ENCODE data around the gene THSD4.
"Not testable (repeated sequence)": the region's sequence is repeated elsewhere in the genome, so short reads cannot be mapped to it uniquely, and the experiment has no call there.

THSD4 gene

DNA sequence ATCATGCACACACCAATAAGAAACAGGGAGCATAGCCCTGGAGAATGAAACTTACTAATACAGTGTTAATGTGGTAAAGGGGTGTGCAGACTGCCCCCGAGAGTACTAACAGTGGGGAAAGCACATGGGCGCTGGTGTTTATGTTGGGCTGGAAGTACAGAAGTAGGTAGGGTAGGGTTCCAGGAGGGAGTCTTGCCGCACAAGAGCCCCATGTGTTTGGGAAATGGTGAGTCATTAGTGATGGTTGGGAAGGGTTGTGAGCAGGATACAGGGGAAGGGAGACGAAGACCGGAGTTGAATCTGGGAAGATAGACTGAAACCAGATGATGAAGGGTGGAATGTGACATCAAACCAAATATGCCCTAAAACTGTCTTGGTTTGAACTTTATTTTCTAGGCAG is 117.1 kb downstream of the THSD4 start:
- DNase-seq = no peak

DNA sequence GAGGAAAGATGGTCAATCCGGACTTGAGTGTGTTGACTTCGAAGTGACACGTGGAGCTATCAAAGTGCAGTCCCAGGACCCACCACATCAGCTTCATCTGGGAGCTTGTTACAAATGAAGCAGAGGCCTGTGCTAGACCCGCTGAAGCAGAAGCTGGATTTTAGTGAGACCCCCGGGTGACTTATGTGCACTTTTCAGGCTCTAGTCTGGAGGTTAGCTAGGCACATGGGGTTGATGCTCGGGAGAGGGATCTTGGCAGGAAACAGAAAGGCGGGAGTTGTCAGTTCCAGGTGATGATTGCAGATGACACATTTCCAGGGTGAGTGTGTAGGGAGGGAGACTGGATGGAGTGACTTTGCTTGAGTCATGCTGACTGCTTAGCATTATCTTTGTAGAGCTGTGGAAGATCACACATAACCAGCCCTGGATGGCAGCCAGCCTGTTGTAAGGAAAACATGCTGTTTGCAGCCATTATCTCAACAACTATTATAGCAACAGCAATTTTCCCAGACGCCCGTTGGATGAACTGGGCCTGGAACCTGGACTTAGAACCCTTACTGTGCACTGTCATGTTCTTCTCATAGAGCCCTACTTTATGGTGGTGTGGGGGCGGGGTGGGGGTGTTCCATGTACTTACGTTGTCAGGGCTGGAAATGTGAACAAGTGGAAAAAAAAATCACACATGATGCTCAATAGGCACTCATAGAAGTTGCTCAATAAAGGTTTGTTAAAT is 122.4 kb downstream of the THSD4 start:
- DNase-seq = no peak

DNA sequence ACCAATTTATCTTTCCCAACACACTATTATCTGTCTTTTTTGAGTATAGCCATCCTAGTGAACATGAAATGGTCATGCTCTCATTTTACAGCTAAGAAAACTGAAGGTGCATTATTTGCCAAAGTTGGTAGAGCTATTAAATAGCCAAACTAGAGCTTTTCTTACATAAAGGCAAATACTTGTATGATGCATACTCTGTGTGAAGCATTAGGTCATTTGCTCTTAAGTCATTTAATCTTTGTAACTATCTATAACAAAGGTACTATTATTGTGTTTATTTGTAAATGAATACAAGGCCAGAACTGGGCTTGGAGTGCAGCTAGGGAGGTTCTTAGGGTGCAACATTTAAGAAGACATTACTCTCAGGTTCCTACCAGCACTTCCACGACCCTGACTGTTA is 123.7 kb downstream of the THSD4 start:
- DNase-seq = no peak

DNA sequence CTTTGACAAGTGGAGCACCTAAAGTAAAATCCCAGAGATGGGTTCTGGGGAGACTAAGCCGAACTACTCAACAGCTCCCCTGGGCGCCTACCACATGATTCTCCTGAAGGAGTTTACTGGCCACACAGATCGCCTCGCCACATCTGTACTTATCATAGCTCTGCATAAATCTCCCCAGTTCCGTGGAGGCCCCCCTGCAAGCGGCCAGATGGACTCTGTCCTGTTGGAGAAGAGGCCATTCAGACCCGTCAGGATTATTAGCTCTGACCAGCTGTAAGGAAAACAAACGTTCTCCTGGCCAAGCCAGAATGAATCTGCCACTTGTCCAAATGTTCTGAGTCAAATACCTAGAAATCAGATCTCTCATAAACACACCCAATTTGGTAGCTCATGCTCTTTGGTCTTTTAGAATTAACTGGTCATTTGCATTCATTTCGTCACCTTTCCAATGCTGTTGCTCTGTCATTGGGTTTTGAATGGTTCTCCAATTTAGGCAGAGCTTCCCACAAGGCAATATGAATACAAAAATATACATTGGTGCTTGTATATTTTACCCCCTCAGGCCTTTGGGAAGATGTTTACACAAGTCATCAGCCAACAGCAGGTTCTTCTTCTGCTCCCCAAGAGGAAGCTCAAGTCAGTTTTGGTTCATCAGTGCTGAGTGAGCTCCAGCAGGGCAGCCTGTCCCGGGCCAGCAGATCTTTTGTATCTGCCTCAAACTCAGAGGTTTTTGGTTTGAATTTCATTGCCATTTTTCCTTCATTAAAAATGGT is 124.5 kb downstream of the THSD4 start:
- DNase-seq = no peak

DNA sequence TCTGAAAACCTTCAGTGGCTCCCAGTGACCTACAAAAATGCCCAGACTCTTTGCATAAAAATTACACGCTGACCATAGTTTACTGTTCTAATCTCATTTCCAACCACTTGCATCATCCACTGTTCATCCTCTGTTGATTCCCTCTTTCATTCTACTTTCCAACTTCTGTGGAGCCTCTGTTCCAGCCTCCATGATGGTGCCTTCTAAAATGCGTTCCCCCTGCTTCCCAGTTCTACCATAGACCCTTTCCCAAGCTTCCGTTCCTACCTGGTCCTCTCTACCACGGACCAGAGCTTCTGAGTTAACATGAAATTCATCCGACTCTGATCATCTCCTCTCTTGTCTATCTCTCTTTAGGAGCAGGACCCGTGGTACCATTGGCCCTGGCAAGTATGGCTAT is 127.0 kb downstream of the THSD4 start:
- DNase-seq = no peak

DNA sequence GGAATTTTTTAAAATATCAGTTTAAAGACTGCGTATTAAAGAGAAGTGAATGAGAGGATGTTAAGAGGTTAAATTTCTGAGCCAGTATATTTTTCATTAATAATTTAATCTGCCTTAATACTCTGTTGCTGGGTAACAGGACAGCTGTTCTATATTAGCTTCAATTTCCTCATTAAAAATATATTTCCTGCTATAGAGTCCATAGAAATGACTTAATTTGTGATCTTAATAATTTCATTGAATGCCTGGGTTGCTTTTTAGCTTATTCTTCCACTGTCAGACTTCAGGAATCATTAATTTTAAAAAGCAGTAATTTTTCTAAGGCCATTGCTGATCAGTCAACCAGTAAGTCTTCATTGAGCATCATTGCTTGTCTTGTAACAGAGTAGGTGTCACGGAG is 129.0 kb downstream of the THSD4 start:
- no peak for DNase-seq

DNA sequence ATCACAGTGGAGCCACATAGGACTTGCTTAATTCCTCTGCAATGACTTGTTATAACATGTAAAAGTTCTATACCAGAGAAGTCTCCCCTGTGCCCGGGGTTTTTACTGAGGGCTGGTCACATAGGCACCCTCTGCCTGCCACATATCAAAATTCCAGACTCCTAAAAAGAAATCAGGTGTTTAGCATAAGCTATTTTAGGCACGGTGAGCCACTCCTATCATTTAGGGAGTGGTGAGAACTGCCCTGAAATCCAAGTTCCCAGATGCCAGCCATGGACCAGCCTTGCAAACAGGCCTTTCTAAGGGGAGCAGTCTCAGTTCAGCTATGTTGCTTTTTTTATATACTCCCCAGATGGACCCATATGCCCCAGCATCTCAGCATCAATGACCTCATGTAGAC is 130.3 kb downstream of the THSD4 start:
- DNase-seq = no peak

DNA sequence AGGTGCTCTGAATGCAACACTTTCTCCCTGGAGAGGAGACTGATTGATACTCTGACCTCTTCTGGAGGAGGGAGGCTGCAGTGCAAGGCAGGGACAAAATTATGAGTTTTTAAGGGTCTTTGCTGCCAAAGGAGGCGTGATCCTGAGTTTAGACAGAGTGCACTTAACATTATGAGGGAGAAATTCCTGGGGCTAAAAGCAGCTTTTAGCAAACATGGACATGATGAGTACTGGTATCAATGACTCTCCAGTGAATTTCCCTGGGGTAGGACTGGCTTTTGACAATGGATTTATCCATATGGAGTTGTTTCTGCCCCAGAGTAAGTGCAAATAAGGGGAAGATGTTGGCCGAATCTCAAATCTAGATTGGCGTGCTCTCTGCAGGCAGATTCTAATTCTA is 133.1 kb downstream of the THSD4 start:
- peak in 1 of 2 experiments; percentile 2 for DNase-seq

DNA sequence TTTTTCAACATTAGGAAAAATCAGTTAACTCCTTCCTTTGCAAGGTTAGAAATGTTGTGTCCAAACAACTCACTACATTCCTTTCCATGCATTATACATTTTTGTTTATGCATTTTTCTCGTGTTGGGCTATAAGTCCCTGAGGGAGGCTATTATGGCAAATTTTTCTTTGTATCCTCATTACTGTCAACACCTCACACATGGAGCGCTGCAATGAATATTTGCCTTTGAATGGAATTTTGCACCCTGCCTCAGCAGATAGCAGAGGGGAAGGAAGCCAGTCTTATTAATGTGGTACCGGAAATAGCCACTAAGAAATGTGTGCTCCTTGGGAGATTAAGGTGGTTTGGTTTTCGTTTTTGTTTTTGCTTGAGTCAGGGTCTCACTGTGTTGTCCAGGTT is 134.7 kb downstream of the THSD4 start:
- no peak for DNase-seq

DNA sequence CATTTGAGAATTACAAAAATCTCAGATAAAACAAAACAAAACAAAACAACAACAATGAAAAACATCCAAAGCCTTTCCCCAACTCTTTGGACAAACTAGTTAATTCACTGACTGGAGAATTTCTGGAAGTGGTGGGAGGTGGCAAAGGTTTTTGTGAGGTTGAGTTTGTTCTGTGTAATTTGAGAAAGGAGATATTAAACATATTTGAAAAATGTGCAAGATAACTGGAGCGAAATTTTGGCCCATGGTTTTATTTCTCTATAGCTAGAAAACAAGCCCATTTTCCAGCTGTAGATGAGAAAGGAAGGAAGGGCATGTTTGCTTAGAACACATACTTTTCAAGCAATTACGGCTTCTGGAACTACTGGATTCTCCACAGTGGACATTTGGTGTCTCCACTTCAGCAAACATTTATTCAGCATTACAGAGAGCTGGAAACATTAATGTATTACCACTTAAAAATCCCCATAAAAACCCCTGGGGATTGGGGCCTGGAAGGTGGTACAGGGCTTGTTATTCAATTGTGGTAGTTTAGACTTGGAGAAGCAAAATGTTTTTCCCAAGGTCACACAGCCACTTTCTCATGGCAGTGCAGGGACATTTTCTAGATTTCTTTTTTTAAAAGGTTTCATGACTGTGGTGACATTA is 135.8 kb downstream of the THSD4 start:
- DNase-seq = no peak

DNA sequence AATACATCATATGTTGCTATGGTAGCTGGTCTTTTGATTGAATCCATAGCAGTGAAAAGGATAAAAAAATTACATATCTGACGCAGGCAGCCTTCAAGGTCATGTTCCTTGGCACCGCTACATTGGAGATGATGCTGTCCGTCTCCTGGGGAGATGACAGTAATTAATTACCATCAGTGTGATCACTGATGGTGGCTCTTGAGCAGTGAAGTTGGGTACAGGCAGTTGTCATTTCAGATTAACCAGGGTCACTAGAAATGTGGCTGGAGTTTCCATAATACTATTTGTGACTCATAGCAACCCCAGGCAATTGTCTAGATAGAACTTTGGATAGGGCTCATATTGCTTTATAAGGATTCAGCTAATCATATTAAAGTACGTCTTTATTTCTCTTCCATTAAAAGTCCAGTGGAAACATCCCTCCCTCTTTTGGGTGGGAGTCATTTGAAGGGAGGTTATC is 136.3 kb downstream of the THSD4 start:
- no peak for DNase-seq

DNA sequence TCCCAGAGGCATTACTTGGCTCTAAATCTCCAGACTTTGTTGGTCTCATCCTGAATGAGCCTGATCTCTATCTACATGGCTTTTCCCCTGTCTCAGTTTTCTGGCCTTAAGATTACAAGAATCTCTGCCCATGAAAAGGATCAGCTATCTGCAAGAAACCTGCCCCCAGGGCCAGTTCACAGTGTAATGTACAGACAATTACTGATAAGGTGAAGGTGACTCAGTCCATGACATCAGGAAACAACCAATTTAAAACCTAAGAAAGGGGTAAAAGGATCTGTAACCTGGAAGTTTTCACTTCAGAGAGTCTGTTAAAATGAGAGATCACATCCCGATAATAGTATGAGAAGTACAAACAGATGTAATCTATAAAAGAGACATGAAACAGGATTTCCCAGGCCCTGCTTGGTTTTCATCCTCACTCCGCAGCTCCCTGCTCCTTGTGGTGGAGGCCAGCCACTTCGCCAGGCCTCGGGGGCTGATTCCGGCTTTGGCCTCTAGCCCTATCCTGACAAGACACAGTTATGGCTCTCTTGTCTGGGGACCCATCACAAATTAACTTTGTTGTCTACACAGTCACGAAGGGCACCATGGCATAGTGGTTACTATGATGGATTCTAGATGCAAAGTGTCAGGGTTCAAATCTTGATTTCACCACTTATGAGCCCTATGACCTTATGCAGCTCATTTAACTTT is 136.9 kb downstream of the THSD4 start:
- no peak for DNase-seq

DNA sequence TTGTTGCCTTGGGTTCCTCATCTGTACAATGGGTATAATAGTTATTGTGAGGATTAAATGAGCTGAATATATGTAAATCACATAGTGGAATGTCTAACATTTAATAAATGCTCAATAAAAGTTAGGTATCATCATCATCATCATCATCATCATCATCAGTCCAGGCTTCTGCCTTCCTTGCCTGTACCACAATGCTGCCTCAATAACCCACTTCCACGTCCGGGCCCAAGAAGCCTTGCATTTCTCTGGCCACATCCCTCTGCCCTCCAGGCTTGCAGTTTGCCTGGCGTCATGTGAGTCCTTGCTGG is 137.4 kb downstream of the THSD4 start:
- no peak for DNase-seq

DNA sequence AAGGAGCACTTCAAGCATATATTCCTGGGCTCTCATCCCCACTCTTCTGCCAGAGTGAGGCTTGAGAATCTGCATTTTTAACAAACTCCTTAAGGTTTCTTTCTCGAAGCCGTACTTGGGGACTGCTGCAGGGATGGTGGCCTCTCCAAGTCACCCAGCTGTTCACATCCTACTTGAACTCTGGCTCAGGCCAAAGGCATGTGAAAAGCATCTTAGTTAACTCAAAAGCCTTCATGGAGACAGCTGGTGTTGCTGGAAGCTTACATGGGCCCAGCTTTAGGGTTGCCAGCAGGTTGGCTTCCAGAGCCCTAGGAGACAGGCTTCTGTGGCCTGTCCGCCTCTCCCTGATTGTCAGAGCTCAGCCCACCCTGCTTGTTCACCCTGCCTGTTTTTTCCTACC is 139.2 kb downstream of the THSD4 start:
- DNase-seq = no peak

DNA sequence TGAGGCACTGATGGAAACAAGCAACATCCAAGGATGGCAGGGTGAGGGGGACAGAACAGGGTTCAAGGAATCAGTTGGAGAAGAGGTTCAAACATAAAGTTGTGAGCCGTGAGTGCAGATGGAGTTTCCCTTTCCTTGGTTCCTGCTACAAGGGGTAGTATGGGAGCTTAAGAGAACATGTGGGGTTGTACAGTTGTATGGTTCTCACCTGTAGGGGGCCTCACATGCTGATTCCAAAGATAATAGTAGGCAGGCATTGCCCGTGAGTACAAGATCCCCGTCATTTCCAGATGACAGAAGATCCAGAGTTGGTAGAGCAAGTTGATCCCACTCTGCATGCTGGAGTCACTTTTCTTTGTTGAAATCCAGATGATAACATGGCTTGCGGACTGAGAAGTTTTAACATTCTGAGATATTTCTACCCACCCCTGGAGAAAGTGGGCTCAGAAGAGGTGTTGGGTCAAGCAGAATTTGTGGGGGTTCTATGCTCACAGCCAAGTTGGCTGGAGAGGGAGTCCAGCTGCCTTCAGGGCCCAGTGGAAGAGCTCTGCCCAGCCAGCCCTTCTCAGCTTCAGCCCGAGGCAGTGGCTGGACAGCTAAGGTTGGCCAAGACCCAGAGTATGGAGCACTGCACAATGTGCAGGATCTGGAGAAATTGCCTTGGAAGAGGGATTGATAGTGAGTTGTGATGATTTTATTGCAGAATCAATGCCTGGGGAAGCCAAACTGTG is 141.8 kb downstream of the THSD4 start:
- DNase-seq = no peak

DNA sequence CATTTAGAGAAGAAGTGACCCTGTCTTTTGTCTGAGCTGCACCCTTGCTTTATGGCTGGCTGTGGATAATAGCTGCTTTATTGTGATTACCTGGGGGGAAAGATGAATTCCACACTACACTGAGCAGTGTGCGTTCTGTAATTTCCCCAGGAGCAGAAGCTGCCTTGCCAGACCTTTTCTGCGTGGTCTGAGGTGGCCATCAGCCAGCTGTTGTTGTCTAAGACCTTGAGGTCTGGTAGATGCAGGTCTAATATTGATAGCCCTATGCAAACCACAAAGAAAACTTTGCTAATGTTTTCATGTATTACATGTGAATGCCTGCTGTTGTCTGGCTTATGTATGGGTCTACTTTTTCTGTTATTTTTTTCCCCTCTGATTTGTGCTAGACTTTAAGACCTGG is 144.6 kb downstream of the THSD4 start:
- no peak for DNase-seq

DNA sequence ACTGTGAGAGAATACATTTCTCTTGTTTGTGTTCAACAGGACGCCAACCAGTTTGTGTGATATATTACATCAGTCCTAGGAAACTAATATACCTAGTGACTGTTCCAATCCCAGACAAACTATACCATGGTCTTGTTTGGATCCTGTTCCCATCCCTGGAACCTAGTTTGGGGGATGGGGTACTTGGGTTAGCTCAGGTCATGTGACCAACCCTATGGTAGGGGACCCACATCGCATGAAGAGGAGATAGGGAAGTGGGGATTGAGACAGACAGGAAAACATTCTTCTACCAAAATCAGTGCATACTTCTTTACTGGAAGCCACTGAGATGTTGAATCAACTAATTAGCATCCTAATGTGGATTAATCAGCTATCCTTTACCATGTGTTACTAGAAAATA is 146.1 kb downstream of the THSD4 start:
- DNase-seq = no peak

DNA sequence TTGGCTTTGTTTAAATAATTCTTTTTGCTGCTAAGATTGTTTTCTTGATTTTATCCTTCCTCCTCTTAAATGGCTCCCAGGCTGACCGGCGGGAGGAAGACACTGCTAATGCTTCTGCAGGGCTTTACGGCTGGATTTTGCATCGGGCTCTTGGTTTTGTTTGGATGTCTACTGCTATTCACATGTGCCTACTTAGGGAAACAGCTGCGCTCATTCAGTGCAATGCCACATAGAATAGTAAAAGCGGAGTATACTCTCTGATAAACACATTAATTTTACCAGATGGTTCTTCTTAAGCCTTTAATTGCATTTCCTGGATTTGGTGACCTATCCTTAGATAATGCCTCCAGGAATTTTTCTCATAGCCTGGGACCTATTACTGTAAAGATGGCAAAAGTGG is 146.6 kb downstream of the THSD4 start:
- DNase-seq = no peak

DNA sequence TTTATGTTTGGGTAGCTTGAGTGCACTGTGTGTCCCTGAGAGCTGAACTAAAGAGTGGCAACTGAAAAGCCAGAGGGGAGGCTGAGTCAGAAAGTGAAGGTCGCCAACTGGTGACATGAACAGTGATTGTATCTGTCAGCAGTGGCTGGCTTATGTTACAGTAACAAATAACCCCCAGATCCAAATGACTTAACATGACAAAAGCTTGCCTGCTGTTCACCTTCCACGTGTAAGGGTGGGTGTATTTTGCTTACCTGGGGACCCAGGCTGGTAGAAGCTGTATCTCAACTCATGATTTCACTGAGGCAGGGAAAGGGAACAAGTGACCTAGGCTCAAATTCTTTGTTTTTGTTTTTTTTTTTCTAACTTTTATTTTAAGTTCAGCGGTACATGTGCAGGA is 147.3 kb downstream of the THSD4 start:
- DNase-seq = no peak

DNA sequence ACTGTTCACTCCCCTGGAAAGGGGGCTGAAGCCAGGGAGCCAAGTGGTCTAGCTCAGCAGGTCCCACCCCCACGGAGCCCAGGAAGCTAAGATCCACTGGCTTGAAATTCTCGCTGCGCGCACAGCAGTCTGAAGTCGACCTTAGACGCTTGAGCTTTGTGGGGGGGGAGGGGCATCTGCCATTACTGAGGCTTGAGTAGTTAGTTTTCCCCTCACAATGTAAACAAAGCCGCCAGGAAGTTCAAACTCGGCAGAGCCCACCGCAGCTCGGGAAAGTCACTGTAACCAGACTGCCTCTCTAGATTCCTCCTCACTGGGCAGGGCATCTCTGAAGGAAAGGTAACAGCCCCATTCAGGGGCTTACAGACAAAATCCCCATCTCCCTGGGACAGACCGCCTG is 150.3 kb downstream of the THSD4 start:
- not testable (repeated sequence) for DNase-seq

DNA sequence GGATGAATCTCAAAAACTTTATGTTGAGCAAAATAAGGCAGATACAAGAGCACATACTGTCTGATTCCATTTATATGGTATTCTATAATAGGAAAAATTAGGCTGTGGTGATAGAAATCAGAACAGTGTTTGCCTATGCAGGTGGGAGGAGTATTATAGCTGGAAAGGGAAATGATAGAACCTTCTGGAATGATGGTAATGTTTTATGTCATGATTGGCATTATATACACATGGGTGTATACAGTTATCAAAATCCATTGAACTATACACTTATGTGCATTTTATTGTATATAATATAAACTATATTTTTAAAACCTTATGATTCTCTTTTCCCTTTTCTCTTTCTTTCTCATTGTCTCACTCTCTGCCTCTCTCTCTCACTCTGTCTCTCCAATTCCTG is 156.1 kb downstream of the THSD4 start:
- DNase-seq = no peak

DNA sequence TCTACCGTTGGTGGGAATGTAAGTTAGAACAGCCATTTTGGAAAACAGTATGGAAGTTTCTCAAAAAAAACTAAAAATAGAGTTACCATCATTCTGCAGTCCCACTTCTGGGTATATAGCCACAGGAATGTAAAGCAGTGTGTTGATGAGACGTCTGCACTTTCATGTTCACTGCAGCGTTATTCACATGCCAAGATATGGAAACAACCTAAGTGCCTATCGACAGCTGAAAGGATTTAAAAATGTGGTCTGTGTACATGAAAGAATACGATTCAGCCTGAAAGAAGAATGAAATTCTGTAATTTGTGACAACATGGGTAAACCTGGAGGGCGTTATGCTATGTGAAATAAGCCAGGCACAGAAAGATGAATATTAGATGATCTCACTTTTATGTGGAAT is 157.7 kb downstream of the THSD4 start:
- no peak for DNase-seq
